Neural progenitor cell (in vitro differentiated cells): ENCODE results near the gene CNP.

Source experiments
- EZH2 ChIP-seq: fragments of 200-600 bp; sonication (generic); IDR thresholded peaks from 2 replicates; pipeline ENCODE4 v1.6.1; 2017; ENCODE audit warnings: antibody characterized with exemption, mild to moderate bottlenecking, moderate library complexity
- EZH2phosphoT487 ChIP-seq: fragments of 200-600 bp; sonication (generic); IDR thresholded peaks from 2 replicates; pipeline ENCODE4 v1.6.1; 2017; ENCODE audit warnings: antibody characterized with exemption
- TF ChIP-seq, protein P1 (sequence below): fragments of 200-600 bp; sonication (generic); IDR thresholded peaks from 2 replicates; pipeline ENCODE4 v1.5.1; 2017; ENCODE audit warnings: antibody characterized with exemption, mild to moderate bottlenecking

DNA sequence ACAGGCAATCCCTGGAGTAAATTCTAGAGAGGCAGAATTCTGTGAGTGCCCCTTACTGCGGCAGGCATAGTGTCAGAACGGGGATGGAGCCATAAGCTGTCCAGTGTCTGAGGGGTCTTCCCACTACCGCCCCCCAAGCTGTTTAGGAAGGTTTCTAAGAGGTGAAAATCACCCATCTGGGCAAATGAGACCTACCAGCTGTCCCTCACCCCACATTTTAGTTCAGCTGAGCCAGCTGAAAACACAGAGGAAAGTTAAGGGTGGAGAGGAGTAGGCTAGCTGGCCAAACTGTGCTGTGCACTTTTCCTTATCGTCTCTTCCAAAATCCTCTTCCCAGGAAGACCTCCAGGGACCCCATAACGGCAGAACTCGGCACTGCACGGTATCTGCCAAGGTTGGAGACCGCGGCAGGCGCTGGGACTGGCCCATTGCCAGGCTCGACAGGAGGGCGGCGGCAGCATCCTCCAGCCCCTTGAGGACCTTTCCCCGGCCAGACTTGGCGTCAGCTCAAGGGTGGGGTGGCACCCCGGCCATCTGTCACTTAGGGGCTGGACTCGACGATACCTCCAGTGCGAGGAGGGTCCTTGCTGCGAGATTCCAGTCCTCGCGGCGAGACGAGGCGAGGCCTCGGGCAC, 48.8 kb upstream of the CNP start:
- TF ChIP-seq, protein P1, sequence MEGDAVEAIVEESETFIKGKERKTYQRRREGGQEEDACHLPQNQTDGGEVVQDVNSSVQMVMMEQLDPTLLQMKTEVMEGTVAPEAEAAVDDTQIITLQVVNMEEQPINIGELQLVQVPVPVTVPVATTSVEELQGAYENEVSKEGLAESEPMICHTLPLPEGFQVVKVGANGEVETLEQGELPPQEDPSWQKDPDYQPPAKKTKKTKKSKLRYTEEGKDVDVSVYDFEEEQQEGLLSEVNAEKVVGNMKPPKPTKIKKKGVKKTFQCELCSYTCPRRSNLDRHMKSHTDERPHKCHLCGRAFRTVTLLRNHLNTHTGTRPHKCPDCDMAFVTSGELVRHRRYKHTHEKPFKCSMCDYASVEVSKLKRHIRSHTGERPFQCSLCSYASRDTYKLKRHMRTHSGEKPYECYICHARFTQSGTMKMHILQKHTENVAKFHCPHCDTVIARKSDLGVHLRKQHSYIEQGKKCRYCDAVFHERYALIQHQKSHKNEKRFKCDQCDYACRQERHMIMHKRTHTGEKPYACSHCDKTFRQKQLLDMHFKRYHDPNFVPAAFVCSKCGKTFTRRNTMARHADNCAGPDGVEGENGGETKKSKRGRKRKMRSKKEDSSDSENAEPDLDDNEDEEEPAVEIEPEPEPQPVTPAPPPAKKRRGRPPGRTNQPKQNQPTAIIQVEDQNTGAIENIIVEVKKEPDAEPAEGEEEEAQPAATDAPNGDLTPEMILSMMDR, result no peak
- no peak for TF ChIP-seq EZH2phosphoT487
- no peak for TF ChIP-seq EZH2
